Measurements from ENCODE around the gene TPSD1. TPM values are rescaled to one million over a fixed set of nuclear protein-coding genes. Genes with fewer than 3 reads are reported as not detected.

TPSD1 gene
- total RNA-seq, 1 experiment from 2014 or later = not detected

DNA sequence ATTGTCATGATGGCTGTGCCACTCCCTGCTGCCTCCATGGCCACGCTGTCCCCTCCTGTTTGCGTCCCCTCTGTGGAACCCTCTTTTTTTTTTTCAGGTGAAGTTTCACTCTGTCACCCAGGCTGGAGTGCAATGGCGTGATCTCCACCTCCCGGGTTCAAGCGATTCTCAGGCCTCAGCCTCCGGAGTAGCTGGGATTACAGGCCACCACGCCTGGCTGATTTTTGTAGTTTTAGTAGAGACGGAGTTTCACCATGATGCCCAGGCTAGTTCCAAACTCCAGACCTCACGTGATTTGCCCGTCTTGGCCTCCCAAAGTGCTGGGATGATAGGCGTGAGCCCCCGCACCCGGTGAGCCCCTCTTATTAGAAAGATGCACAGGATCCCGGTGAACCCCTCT is 42.5 kb downstream of the TPSD1 start:
- H3K36me3 ChIP-seq (ENCODE audit: low read depth, low read length) = no peaks in the 10 kb centered on the region
- intact Hi-C loops (cut with micrococcal nuclease) = no loop called here
- no peak for ATAC-seq
- no peaks in the 10 kb centered on the region for H3K9me2 ChIP-seq (replicated peaks; ENCODE audit: low read length)
- no peak overlapping the region for H3K9ac ChIP-seq (ENCODE audit: low read length)
- H3K4me3 ChIP-seq (ENCODE audit: low read length) = no peak overlapping the region
- no peak for DNase-seq
- H3F3A ChIP-seq (ENCODE audit: low read length, unreplicated experiment) = no peaks in the 10 kb centered on the region
- ChIA-PET POLR2A (ENCODE audit: unreplicated experiment) (no interaction called here), CTCF (no interaction called here)
- peak overlapping the region; percentile 99 for H3K27ac ChIP-seq (ENCODE audit: low read length)
- H3K79me2 ChIP-seq (ENCODE audit: low read length) = no peaks in the 10 kb centered on the region
- no peaks in the 10 kb centered on the region for H4K20me1 ChIP-seq (ENCODE audit: low read length)
- H3K4me2 ChIP-seq (ENCODE audit: low read length) = no peak overlapping the region
- TF ChIP-seq EZH2 (IDR thresholded peaks at IDR 0.05; ENCODE audit: low read length, unreplicated experiment) (no peak), EZH2phosphoT487 (IDR thresholded peaks at IDR 0.05; ENCODE audit: borderline replicate concordance, low read length) (no peak)
- TF ChIP-seq, protein P1, sequence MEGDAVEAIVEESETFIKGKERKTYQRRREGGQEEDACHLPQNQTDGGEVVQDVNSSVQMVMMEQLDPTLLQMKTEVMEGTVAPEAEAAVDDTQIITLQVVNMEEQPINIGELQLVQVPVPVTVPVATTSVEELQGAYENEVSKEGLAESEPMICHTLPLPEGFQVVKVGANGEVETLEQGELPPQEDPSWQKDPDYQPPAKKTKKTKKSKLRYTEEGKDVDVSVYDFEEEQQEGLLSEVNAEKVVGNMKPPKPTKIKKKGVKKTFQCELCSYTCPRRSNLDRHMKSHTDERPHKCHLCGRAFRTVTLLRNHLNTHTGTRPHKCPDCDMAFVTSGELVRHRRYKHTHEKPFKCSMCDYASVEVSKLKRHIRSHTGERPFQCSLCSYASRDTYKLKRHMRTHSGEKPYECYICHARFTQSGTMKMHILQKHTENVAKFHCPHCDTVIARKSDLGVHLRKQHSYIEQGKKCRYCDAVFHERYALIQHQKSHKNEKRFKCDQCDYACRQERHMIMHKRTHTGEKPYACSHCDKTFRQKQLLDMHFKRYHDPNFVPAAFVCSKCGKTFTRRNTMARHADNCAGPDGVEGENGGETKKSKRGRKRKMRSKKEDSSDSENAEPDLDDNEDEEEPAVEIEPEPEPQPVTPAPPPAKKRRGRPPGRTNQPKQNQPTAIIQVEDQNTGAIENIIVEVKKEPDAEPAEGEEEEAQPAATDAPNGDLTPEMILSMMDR (conservative IDR thresholded peaks at IDR 0.05; ENCODE audit: low read depth, low read length) = no peak
- no peaks in the 10 kb centered on the region for H3K27me3 ChIP-seq (ENCODE audit: low read length)
- H2AFZ ChIP-seq (ENCODE audit: low read length) = no peak overlapping the region
- no TSS peak for BruUV-seq (replicated peaks)
- H3K9me3 ChIP-seq (ENCODE audit: low read length) = no peaks in the 10 kb centered on the region
- H3K4me1 ChIP-seq (ENCODE audit: insufficient read depth, low read length) = peaks cover 20% of the 10 kb centered on the region

DNA sequence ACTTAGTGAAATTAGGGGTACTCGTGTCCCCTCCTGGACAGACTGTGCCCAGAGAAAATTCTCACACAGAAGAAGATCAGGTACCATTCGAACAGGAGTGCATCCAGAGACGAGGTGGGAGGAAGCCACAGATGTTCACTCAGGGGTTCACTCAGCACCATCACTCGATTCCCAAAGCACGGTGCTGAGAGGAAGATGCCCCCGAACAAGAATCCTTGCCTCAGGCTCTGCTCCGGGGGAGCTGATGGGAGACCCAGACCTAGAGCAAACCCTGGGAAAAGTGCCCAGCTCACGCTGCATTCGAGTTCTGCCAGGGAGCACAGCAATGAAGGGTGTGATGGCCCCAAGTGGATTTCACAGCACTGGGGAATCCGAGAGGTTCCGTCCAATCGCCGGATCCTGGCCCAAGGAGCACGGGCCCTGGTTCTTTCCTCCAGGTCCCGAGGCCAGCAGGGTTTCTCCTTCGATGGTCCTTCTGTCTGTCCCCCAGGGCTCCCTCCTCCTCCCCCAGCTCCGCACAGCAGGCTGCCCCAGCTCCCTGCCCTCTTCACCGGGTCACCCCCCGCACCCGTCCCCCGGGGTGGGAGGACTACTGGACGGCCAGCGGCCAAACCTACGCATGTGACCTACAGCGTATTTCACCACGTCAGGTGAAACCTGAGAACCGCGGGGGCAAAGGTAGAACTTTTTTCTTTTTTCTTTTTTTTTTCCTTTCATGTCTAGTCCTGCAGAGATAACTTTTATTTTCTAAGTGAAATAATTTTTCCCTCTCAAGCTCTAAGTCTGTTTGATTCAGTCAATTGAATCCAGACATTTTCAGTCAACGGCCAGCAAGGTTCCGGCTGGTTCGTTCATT is 43.4 kb downstream of the TPSD1 start:
- DNase-seq (no peak), ATAC-seq (no peak)
- Histone ChIP-seq H3K9ac (ENCODE audit: low read length) (no peak overlapping the region), H3K79me2 (ENCODE audit: low read length) (no peaks in the 10 kb centered on the region), H3K4me2 (ENCODE audit: low read length) (no peak overlapping the region), H3K27me3 (ENCODE audit: low read length) (no peaks in the 10 kb centered on the region), H3K36me3 (ENCODE audit: low read depth, low read length) (no peaks in the 10 kb centered on the region), H3K9me2 (replicated peaks; ENCODE audit: low read length) (no peaks in the 10 kb centered on the region), H3F3A (ENCODE audit: low read length, unreplicated experiment) (no peaks in the 10 kb centered on the region), H3K4me1 (ENCODE audit: insufficient read depth, low read length) (peaks cover 25% of the 10 kb centered on the region), H2AFZ (ENCODE audit: low read length) (no peak overlapping the region), H3K9me3 (ENCODE audit: low read length) (no peaks in the 10 kb centered on the region), H3K27ac (ENCODE audit: low read length) (no peak overlapping the region), H4K20me1 (ENCODE audit: low read length) (no peaks in the 10 kb centered on the region), H3K4me3 (ENCODE audit: low read length) (no peak overlapping the region)
- ChIA-PET POLR2A (ENCODE audit: unreplicated experiment) (no interaction called here), CTCF (no interaction called here)
- BruUV-seq (replicated peaks) = no TSS peak
- TF ChIP-seq EZH2phosphoT487 (IDR thresholded peaks at IDR 0.05; ENCODE audit: borderline replicate concordance, low read length) = no peak
- no peak for TF ChIP-seq EZH2 (IDR thresholded peaks at IDR 0.05; ENCODE audit: low read length, unreplicated experiment)
- TF ChIP-seq, protein P1 (conservative IDR thresholded peaks at IDR 0.05; ENCODE audit: low read depth, low read length) = no peak
- intact Hi-C loops (cut with micrococcal nuclease) = no loop called here

GRCh38 chr16:1299868-1300203 is 44.0 kb downstream of the TPSD1 start:
- BruUV-seq (replicated peaks) = no TSS peak
- DNase-seq = no peak
- intact Hi-C loops (cut with micrococcal nuclease) = no loop called here

More at GRCh38 chr16:1299868-1300203, 44.0 kb downstream of the TPSD1 start:
- CTCF ChIA-PET = no interaction called here
- POLR2A ChIA-PET (ENCODE audit: unreplicated experiment) = no interaction called here
- Histone ChIP-seq H3K9me2 (replicated peaks; ENCODE audit: low read length) (no peaks in the 10 kb centered on the region), H3K9me3 (ENCODE audit: low read length) (no peaks in the 10 kb centered on the region), H4K20me1 (ENCODE audit: low read length) (no peaks in the 10 kb centered on the region), H3K4me3 (ENCODE audit: low read length) (no peak overlapping the region), H3K9ac (ENCODE audit: low read length) (no peak overlapping the region), H3K4me1 (ENCODE audit: insufficient read depth, low read length) (peaks cover 25% of the 10 kb centered on the region), H3F3A (ENCODE audit: low read length, unreplicated experiment) (no peaks in the 10 kb centered on the region), H3K27ac (ENCODE audit: low read length) (no peak overlapping the region), H2AFZ (ENCODE audit: low read length) (no peak overlapping the region), H3K27me3 (ENCODE audit: low read length) (no peaks in the 10 kb centered on the region), H3K79me2 (ENCODE audit: low read length) (no peaks in the 10 kb centered on the region), H3K36me3 (ENCODE audit: low read depth, low read length) (no peaks in the 10 kb centered on the region), H3K4me2 (ENCODE audit: low read length) (no peak overlapping the region)
- TF ChIP-seq EZH2 (IDR thresholded peaks at IDR 0.05; ENCODE audit: low read length, unreplicated experiment) (no peak), EZH2phosphoT487 (IDR thresholded peaks at IDR 0.05; ENCODE audit: borderline replicate concordance, low read length) (no peak)
- TF ChIP-seq, protein P1 (conservative IDR thresholded peaks at IDR 0.05; ENCODE audit: low read depth, low read length) = no peak
- ATAC-seq = no peak
